Activated T-cell treated with anti-CD3 and anti-CD28 coated beads for 48 hours (primary cell): Measurements from ENCODE around the gene ARHGAP26.

Source experiments
- DNase-seq: peaks from one replicate; pipeline ENCODE4 v3.0.0-alpha.2; 2020; ENCODE audit warnings: low read depth

ARHGAP26 gene

DNA sequence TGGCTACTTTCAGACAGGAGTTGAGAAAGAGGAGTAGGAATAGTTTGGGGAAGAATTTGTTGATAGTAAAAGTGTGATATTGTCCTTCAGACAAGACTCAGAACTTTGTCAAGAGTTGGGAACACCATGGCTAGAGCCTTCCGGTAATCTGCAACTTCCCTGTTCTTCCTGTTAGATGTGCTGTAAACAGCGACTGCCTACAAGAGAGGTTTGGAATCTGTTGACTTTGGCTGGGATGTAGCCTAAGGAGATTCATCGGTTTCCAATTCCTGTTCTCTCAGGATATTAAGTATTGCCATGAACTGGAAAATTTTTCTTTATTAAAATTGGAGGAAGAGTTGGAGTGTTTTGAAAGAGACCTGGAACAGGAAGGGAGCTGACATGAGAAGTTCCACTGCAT lies 43.9 kb downstream of the ARHGAP26 start:
- no peak for DNase-seq

DNA sequence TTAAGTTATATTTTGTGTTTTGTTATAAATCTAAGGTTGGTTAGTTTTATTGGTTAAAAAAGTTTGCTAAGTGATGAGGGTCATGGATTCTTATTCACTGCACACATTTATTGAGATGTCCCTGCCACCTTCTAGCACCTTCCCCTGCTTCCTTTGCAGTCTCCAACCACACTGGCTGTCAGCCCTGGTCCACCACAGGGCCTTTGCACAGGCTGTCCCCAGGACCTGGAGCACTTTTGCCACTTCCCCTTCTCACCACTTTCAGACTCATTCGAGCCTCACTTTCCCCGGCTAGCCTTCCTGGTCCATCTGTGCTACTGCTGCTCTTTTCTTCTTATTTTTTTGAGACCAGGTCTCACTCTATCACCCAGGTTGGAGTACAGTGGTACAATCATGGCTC lies 45.3 kb downstream of the ARHGAP26 start:
- no peak for DNase-seq

DNA sequence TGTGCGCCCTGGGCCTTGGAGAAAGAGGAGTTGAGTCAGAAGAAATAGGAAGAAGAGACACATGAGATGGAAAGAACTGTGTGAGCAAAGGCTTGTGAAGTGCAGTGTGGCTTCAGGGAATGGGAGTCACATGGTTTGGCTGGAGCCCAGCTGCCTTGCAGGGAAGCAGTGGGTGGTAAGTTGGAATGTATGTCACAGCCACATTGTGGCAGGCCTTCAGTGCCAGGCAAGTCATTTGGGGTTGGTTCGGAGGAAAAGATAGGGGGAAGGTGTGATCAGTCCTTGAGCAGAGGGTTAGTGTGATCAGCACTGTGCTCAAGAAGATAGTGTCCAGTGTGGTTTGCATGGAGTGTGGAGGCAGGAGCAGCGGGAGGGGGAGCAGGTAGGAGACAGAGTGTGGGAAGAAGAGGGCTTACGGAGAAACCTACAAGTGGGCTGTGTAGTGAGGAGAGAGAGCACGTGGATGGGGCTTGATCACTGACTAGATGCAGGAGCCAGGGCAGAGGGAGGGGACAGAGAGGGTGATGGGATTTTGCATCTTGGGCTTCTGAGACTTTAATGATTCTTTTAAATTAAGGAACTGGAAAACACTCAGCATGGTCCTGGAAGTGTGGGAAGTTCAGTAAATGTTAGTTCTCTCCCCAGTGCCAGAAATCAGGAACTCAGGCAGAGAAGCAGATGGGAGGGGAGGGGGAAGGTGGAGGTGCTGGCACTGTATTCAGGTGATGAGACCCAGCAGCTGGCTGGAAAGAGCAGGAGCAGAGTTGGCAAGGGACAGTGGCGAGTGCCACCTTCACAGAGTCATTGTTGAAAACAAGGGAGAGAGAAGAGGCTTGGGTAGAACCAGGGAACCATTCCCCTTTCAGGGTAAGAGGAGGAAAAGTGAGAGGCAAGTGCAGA lies 46.6 kb downstream of the ARHGAP26 start:
- no peak for DNase-seq

DNA sequence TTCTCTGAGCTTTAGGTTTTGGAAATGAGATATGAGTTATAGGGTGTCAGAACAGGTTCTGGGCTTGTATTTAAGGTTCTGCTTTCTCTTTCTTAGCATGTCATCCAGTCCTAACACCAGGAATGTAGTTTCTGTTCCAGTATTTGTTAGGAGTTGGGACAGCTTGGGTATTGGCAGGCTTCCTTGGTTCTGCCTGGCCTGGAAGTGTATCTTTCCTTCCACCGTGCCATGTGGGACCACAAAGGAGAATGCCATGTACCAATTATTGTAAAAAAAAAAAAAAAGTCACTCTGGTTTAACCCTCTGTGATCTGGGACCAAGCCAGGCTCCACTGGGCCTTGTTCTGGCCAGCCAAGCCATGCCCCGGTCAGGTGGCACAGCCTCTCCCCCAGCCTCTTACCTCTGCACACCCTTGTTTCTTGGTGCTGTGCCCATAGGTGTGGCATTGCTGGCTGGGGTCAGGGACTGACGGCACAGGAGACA lies 47.8 kb downstream of the ARHGAP26 start:
- DNase-seq = no peak

DNA sequence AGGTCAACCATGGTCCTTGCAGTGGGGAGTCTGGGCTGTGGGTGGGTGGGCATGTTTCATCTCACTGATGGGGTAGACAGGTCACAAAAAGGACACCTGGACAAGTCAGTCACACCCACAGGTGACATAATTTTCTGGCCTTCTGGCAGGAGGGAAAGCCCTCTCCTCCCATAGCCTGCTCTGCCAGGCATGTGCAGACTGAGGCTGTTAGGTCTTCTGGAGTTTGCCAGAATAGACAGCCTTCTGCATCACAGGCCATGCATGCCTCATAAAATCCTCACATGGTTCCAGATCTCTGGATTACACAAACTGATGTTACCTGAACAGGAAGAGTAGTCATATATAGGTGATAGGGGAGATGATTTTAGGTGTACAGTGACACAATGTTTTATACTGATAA lies 49.1 kb downstream of the ARHGAP26 start:
- no peak for DNase-seq

DNA sequence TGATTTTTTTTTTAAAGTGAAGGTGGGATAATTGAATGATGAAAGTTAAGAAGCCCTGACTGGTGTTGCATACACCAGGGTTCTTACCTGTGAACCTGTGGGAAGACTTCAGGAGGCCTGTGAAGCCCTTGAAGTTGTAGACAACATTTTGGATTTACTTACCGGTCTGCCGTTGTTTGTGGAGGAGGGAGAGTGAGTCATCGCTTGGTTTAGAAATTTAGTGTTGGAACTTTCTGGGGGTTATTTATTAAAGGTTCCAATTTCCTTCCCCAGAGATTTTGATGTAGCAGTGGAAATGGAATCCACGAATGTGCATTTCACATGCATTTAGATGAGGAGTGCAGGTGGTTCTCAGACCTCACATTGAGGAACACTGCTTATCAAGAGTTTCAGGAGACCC lies 49.6 kb downstream of the ARHGAP26 start:
- no peak for DNase-seq

DNA sequence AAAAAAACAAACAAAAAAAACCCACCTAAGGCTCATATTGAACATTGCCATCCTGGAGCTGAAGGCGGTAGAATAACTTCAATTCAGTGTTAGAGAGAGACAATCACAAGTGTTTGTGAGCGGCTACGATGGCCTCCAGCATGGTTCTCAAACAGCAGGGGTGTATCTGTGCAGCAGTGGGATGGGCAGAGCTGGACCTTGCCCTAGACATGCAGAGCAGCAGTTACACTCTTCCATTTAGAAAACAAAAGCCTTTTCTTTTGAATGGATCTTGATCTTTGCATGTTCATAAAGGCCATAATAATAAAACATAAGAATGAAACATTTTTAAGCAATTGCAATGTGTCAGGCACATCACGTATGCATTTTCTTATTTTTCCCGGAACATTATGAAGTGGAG lies 50.3 kb downstream of the ARHGAP26 start:
- DNase-seq = no peak

DNA sequence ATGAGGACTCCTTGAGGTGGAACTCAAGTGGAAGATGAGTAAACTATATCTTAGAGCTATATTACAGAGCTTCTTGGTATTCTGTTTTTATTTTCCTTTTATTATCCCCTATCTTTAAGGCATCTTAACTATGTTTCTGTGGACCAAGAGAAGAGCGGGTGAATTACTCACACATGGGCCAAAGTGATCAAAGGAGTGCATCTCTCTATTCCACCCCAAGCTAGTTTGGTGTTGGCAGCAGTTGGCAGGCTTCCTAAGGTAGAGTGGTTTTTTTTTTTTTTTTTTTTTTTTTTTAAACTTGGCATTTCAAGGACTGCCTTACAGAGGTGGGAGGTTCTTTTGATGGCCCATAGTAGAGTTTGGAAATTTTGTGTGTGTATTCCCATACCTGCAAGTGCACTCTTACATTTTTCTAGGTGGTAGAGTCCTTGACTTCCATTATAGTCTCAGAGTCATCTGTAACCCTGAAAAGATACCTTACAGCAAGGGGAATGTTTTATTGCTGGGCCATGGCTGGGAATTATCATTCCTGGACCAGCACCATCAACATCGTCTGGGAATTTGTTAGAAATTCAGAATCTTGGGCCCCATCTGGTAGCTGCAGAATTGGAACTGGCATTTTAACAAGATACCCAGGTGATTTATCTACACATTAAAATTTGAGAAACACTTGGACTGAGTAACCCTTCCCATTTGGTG lies 51.0 kb downstream of the ARHGAP26 start:
- no peak for DNase-seq

DNA sequence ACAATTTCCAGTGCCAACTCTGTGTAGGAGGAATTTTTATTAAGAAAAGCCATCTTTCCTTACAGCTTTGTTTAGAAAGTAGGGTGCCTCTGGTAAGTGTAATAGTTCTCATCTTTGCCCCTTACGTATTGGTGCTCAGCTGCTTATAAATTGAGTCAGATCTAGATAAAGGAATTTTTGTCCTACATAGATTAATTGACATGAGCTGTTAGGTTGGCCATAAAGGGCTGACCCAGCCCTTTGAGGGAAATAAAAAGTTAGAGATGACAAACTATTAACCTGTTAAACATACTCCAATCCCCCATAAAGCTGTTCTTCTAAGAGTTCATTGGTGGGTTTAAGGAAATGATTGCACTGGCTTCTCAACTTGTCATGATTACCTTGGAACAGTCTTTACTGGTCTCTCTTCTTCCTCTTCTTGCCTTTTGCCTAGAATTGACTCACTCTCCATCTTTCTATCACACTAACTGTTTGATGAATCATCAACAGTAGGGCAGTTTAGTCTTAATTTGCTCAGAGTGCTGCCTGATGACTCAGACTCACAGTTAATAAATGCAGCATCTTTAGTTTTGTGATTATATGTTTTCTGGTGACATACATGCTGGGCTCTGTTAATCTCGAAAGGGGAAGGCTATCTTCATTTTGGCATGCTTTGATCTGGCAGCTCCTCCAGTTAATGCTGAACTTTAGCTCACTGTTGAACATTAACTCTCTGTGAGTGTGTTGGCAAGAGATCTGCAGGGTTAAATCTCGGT lies 51.7 kb downstream of the ARHGAP26 start:
- DNase-seq = no peak

DNA sequence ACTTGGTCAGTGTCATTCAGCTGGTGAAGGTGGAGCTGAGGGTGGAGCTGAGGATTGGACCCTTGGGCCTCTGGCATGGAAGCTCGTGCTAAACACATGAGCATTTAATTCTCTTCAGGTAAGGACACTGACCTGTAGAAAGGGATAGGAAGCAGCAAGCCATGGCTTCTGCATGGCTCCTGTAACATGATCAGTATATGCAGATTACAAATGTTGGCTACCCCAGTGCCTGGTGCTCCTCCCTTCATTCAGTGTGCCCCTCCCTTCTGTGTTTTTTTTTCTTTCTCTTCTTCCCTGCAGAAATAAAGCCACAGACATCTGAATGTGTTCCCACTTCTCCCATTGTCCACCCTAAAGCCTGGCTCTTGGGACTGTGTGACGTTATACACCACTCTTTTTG lies 52.9 kb downstream of the ARHGAP26 start:
- DNase-seq = no peak

DNA sequence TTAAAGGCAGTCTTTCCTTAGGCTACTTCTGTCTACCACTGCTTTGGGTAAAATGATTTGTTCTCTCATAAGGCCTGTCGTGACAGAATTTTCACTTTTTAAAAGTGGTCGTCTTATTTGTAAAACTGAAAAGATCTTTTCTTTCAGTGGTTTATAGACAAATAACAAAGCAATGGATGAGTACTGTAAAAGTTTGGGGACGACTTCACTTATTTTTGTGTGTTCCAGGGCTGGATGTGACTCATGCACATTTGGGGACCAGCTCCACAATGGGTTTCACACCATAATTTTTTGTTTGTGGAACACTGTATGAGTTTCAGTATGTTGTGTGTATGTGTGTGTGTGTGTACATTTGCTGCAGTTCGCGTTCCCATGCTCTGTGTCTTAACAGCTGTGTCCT lies 53.6 kb downstream of the ARHGAP26 start:
- DNase-seq = no peak

DNA sequence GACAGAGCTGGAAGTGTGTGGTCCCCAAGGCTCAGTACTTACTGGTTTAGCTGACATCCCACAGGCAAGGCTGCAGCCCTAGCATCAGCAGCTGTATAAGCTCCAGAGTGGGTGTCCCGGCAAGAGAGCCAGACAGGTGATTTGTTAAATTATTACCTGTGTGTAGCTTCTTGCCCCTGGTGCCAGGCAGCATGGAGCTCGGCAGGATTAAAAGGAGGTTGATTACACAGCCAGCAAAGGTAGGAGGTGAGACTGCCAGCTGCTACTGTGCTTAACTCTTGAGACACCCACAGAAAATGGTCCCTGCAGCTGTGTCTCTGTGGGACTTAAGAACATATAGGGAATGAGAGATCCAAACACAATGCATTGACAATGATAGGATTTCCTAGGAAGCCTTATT lies 54.2 kb downstream of the ARHGAP26 start:
- DNase-seq = no peak

DNA sequence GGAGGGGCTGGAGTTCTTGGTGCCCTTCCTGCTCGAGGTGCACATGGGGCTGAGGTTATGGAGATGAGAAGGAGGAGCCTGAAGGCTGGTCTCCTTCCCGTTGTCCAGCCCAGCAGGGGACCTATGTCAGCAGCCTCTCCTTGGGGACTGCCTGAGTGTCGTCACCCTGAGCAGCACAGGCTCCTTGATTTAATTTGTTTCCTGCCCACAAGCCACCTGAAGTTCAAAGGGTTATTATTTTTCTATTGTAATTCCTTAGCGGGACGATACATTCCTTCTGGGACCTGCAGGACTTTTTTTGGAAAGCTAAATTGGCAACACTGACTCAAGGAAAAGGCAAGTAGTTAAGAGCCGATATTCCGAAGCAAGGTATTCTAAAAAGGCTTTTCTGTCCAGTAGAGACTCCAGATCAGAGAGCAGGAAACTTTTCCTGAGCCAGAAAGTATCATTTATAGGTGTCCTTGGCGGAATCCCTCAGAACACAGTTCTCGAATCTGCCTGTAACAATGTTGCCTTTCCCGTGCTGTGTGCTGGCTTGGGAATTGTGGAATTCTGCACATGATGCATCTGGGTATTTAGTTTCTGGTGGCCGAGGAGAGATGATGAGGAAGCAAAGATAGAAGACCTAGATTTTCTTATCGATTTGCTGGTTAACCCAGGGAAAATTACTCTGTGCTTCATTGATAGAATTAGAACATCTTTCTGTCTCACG lies 55.4 kb downstream of the ARHGAP26 start:
- no peak for DNase-seq

DNA sequence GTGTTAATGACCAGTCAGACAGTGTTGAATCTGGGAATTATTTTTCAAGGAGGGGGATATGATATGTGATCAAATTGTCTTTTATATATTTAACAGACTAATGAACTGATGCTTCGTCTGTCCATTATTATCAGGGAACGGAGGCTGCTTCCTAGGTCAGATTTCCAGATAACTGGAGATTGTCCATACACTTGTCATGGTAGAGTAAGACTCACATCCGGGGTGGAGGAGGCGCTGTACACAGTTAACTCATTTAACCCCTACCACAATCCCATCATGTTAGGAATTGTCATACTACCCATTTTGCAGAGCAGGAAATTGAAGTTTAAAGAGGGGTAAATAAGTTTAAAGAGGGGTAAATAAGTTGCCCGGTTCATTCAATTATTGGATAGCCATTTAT lies 55.9 kb downstream of the ARHGAP26 start:
- DNase-seq = no peak

DNA sequence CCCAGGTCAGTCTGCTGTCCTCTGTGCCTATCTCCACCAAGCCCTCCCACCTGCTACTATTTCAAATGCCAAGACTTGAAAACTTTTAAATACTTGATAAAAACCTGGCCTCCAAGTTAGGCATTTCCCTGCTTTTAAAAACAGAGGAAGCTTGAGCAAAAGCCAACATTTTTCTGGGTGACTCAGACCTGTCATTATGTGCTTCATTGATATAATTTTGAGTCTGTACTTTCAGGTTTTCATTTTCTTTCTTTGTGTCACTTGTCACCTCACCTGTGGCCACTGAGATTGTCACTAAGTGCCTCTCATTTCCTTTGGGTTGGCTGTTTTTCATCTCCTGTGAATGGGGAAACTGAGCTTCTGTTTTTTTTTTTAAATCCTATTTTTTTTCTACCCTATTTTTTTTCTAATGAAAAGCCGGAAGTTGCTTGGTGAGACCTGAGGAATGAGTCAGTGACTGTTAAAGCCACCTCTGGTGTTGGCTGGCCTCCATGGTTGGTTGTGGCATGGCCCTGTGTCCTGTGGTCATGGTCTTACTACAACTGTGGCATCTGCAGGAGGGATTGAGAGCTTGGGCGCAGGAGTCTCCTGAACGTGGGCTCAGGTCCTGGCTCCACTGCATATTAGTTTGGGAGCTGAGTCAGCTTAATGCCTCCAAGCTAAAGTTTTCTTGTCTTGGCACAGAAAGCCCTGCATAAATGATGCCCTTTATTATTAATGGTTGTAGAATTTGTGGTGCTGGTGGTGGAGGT lies 56.7 kb downstream of the ARHGAP26 start:
- DNase-seq = peak; percentile 23

DNA sequence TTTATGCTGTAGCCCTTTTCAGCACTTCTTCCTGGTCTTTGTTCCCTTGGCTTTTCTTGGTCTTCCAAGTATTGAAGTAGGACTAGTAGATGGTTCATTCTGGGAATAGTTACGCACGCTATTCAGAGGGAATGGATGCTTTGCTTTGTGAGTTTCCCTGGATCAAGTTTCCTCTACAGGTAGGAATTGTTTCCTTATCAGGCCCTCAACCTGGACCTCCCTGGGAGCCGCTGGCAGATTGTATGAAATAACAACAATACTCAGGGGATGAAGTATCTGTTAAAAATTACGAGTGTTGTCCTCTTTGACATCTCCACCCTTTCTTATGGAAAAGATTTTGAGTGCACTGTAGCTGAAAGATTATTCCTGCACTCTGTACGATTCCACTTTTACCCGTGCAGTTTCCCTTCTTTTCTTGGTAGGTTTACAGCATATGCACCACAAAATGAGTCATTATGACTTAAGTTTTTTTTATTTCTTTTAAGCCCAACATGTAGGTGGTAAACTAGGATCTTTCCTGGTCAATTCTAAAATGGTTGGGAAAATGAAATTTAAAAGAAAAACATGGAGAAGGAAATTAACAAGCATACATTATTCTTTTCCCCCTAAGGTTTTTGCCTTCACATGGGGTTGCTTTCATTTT lies 57.9 kb downstream of the ARHGAP26 start:
- no peak for DNase-seq

DNA sequence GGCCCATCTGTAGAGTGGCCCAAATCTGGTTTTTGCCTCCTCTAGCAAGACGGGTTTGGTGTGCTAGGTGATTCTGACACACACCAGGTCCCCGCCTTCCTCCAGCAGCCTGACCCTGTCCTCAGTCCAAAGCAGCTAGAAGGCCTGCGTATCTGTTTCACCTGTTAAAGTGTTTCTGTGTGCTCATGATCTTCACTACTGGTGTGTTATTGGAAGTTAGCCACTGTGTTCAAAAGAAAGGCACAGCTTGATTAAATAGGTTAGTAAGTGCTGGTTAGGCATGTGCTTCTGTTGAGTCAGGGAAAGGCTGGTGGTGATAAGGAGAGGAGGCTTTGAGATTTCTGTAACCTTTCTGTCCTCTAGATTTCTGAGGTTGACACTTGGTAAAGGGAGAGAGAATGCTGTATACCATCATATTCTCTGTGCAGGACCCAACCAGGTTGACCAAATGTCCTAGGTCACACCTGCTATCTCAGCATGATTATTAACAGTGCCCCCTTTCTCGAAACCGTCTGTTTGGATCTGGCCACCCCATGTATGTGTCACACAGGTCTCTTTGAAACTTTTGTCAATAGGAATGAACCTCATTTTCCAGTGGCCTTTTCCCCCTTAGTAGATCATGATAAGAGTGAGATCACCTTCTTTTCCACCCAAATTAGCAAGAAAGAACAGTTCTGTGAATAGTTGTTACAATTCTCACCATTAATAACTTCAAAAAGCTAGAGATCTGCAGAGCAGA lies 58.8 kb downstream of the ARHGAP26 start:
- no peak for DNase-seq

DNA sequence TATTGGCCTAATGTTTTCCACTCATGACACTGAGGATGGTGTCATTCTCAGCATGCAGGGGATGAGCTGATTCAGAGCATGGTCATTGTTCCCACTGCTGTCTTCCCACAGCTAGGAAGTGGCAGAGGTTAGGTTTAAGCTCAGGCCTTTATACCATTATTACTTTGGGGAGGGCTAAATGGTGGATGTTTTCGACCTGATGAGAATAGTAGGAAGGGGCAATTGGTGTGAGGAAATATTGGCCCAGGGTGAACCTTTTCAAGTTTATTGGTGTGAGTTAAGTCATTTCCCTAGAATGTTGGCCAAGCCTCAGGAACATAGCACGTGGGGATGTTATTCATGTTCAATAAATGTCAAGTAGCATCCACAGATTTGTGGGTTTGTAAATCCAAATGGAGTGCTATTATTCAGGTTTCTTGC lies 59.6 kb downstream of the ARHGAP26 start:
- DNase-seq = no peak

DNA sequence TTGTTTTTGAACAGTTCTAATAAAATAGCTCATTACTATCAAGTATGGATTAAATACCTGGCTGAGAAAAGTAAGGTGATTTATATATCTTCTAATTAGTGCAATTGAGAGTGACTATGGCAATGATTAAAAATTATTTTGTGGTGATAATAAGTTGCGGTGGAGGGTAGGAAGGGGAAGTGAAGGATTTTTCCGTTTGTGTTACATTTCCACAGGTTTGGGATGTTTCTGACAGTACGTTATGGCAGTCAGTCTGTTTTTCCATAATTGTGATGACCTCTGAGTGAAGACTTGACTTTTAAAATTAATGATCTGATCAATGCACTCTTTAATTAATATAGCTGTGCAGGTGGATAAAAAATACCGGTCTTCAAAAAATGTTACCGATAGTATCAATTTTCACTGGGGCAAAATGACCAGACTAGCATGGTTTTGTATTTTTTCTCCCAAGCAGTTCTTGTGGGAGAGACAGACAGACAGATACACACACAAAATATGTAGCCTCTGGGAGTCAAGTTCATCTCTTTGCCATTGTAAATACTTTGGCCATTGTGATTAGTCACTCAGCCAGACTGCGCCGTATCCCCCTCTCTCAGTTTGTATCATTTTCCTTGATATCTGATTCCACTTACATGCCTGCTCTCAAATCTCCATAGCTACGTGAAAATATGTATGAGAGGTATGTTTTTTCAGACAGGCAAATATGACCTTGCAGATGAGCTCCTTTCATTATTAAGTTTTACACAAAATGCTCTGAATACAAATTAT lies 60.2 kb downstream of the ARHGAP26 start:
- DNase-seq = no peak
